Kidney capillary endothelial cell (primary cell): ENCODE results near the gene PHF5A.

Experiments
- DNase-seq: peaks from one replicate; pipeline ENCODE4 v3.0.0-alpha.2; 2018; ENCODE audit warnings: low spot score

PHF5A gene

GRCh38 chr22:41468381-41469217 is at the start of gene PHF5A, which contains the start of gene ACO2:
TSS of gene PHF5A (minus strand) at chr22:41468692. CDS start at chr22:41468653, 39 bp downstream.
TSS of gene ACO2 (plus strand) at chr22:41469117. CDS start at chr22:41469147, 30 bp downstream.
- peak; percentile 99 for DNase-seq

- no peak for DNase-seq
Observed at GRCh38 chr22:41518048-41518347, 49.5 kb upstream of the PHF5A start.

DNA sequence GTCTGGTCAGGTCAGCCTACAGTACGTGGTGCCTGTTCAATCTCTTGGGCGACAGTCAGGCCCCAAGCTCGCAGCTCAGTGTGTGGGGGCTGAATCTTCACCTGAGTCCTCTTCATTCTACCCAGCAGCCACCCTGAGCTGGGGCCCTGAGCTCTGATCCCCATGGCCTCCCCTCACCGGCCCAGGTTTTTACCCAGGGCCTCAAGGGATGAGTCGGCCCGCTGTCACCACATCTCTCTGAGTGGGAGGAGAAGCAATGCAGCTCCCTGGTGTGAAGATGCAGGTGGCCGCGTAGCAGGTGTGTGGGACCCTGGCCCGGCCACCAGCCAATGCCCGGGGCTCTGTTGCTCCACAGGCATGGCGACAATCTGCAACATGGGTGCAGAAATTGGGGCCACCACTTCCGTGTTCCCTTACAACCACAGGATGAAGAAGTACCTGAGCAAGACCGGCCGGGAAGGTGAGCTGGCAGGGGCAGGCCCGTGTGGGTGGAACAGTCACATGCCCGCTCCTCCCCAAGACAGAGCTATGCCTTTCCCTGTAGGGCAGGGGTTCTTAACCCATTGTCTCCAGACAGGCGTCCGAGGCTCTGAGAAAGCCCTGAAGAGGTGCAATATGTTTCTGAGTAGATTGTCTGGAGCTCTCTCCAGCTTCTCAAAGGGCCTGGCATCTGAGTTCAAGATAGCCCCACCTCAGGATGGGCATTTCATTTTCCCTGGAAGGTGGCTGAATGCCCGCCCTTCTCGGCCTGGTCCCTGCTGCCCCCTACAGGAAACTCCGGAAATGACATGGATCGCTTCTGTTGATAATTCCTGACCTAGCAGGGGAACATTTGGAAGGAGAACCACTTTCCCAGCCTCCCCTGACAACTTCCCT is 48.9 kb upstream of the PHF5A start:
- DNase-seq: peak; percentile 65

GRCh38 chr22:41516462-41516861 is 48.0 kb upstream of the PHF5A start:
- DNase-seq: no peak

DNA sequence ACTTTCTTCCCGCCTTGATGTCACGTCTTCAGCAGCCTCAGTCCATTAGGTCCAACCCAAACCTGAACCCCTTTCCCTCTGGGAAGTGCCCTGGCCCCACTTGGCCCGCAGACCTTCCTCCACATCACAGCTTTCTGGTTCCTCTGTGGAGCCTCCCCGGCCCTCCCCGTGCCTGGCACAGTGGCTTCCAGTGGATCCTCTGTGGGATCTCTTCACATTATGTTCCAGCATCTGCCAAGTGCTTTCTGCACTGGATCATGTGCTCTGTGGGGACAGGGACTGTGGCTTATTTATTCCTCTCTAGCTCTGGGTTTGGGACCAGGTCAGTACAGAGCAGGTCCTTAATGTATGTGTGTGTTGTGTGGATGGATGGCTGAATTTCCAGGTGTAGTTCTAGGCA is 44.9 kb upstream of the PHF5A start:
- no peak for DNase-seq

DNA sequence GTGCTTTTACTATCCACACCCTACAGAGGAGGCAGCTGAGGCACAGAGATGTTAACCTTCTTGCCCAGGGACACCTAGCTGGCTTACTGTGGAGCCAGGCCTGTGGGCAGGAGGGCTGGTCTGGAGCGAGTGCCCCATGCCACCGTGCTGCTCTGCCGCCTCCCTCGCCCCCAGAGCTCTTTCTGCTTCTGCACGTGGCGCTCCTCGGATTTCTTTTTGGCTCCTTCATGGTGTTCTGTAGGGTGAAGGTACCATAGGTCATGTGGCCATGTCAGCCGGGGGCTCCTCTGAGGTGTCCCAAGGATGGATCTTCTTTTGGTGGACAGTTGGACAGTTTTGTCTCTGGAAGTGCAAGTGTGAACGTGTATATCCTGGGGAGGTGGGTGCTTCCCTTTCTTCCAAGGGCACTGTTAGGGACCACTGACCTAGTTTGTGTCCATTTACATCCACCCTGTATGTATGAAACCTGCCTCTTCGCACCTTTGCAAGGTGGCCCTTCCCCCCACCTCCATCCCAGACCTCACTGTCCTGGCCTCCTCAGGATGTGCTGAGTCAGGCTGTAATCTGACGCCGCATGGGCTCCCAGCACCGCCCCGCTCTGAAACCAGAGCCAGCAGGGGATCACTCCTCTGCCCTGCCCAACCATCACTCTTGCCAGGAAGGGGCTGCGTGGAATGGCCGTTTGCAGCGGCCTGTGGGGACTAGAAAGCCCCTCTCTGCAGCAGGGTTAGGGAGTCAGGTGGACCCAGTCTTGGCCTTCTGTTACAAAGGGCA is 44.1 kb upstream of the PHF5A start:
- DNase-seq: no peak

- DNase-seq: no peak
Observed at GRCh38 chr22:41511521-41511968, 43.1 kb upstream of the PHF5A start.

DNA sequence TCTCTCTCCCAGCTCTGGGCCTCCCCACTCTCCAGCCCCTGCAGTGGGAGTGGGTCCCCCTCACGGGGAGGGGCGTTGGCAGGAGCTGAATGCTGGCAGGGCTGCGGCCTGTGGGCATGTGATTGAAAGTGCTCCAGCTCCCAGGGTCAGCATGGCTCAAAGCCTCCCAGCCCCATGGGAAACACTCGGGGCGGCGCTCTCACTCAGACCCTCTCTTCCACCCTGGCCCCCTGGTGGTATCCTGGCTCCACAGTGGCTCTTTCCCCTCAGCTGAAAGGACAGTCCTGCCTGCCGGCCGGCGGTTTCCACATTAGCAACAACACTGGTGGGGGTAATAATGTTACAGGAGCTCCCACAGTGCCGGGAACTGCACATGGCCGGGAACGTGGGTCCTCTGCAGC is 40.3 kb upstream of the PHF5A start:
- DNase-seq: no peak

DNA sequence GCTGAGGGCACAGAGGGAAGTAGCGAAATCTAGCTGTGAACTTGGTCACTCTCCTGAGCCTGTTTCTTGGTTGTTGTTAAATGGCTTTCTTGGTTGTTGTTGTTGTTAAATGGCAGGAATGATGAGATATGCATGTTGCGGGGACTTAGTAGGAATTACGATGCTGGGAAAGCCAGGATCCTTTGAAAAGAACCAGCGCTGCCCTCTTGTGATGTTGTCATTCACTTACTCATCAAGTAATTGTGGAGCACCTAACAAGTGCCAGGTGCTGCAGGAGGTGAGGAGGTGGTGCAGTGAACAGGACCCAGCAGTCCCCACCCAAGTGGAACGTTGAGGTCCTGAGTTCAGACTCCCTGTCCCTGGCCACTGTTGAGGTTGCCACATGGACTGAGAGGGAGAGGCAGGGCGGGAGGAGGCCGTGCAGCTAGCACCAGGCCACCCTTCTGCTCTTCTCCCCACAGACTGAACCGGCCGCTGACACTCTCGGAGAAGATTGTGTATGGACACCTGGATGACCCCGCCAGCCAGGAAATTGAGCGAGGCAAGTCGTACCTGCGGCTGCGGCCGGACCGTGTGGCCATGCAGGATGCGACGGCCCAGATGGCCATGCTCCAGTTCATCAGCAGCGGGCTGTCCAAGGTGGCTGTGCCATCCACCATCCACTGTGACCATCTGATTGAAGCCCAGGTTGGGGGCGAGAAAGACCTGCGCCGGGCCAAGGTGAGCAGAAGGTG is 39.0 kb upstream of the PHF5A start:
- DNase-seq: no peak

DNA sequence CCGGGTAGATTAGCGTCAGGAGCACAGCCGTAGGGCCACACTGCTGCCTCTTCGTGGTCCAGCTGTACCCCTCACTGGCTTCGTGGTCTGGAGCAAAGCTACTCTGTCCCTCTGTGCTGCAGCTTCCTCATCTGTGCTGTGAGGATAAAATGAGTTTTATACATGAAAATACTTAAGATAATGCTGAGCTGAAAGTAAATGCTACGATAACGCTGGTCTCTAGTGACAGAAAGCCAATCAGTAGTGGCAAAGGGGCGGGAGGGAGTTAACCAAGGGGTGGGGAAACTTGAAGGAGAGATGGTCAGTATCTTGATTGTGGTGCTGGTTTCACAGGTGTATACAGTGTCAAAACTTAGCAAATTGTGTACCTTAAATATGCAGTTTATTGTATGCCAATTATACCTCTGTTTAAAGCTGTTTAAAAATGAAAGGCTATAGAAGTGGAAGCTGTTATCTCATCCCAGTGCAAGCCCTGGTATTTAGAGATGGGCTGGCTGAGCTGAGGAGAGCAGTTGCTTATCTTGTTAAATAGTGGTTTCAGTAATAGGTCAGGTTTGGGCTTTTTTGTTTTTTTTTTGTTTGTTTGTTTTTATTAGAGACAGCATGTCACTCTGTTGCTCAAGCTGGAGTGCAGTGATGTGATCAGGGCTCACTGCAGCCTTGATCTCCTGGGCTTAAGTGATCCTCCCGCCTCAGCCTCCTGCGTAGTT is 37.2 kb upstream of the PHF5A start:
- no peak for DNase-seq

GRCh38 chr22:41504816-41505215 is 36.3 kb upstream of the PHF5A start:
- DNase-seq: no peak

GRCh38 chr22:41504397-41504796 is 35.9 kb upstream of the PHF5A start:
- no peak for DNase-seq

GRCh38 chr22:41501209-41501608 is 32.7 kb upstream of the PHF5A start:
- no peak for DNase-seq

DNA sequence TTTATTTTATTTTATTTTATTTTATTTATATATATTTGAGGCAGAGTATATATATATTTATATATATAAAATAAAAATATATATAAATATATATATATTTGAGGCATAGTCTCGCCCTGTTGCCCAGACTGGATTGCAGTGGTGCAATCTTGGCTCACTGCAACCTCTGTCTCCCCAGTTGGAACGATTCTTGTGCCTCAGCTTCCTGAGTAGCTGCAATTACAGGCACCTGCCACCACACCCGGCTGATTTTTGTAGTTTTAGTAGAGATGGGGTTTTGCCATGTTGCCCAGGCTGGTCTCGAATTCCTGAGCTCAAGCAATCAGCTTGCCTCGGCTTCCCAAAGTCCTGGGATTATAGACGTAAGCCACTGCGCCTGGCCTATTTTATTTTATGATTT is 31.8 kb upstream of the PHF5A start:
- no peak for DNase-seq

DNA sequence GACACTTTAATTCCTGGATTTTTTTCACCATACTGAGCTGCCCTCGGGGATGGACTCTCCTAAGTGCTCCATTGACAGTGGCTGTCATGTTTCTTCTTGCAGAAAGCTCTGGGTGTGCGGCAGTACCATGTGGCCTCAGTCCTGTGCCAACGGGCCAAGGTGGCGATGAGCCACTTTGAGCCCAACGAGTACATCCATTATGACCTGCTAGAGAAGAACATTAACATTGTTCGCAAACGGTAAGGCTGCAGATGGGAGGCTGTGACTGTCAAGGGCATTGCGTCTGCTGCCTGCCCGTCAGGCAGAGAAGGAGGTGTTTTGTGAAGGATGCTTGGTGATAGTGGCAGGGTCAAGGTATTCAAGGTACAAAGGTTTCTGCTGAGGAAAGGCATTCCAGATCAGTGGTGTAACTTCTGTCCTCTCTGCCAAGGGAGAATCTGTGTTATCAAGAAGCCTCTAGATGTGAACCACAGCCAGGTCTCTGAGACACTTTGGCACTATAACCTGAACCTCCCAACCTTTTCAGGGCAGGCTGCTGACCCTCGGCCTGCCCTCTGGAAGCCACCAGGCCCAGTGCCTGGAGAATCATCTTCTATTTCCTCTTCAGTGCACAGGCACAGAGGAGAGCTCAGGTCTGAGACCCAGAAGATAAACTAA is 31.3 kb upstream of the PHF5A start:
- DNase-seq: no peak

- DNase-seq: no peak
Observed at GRCh38 chr22:41498303-41498835, 29.9 kb upstream of the PHF5A start.

DNA sequence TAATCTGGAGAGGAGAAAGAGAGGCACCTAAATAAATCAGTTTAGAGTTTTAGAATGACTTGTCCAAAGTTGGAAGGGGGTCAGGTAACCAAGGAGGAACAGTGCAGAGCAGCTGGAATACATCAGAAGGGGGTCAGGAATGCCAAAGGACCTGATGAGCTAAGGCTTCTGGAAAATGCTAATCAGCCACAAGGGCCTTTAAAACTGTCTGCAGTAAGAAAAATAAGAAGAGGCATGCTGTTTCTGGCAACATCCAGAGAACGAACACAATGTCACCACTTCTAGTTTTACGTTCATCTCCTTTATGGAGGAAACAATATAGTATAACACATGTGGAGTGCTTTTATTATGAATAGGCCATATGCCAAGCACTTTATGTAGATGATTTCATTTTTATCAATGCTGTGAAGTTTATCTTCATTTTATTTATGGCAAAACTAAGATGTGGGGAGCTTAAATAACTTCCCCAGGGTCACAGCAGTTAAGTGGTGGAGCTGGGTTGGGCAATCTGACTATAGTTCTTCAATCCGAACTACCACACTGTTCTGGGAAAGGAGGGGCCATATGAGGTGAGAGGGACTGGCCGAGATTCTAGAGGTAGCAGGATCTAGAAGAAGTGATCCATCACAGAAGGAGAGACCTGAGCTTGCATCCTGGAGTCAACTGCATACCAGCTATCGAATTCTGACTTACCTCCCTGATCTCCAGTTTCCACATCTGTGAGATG is 23.0 kb upstream of the PHF5A start:
- DNase-seq: no peak

- DNase-seq: no peak
Observed at GRCh38 chr22:41488596-41489385, 20.3 kb upstream of the PHF5A start.

DNA sequence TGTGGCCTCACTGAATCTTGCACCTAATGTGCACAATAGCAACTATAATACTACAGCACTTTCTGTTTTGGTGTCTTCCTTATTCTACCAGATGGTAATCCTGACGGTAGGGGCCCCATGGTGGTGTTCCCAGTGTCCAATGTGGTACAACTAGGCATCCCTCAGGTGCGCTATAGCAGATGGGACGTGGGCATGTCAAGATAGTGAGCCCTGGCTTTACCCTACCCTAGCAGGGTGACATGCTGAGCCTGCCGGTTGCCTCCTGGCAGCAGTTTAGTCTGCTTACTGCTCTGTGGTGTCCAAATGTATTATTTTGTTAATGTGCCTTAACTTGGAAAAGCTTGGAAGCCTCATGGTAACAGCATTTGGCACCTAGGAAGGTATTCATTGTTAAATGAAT is 19.6 kb upstream of the PHF5A start:
- DNase-seq: no peak
